Sciatic nerve (tissue), 2 donors: ENCODE measurements around the gene VSIG10L. TPM values are rescaled to one million over a fixed set of nuclear protein-coding genes. Genes with fewer than 3 reads are reported as not detected.

Experiments used
- ATAC-seq: fragments of 200-7000 bp; cut with Tn5 transposase; one replicate; pipeline ENCODE4 v1.9.1; 2020; ENCODE audit warnings: mild to moderate bottlenecking, moderate library complexity
- DNase-seq: peaks from one replicate; pipeline ENCODE4 v3.0.0-alpha.2; 2020; ENCODE audit warnings: low spot score
- intact Hi-C: fragments of 100-400 bp; cut with DNase I; formaldehyde crosslinking; loops from one replicate; pipeline ENCODE4 v1.14.2; 2022
- total RNA-seq: library from RNA; stranded (reverse); fragmentation: NEBNext Ultra II Directional; extraction: Animal tissue kit (Norgen Biotek cat#: 25700); gene quantifications from one replicate; pipeline ENCODE4 v1.2.1, GENCODE V29; 2021
- donor health status: DM: no; HTN: no; CAD: no.
- donor health status: DM: no; HTN: no; CAD: no.

The VSIG10L gene
- total RNA-seq, 1 donor from 2014 or later = 1.8 TPM

DNA sequence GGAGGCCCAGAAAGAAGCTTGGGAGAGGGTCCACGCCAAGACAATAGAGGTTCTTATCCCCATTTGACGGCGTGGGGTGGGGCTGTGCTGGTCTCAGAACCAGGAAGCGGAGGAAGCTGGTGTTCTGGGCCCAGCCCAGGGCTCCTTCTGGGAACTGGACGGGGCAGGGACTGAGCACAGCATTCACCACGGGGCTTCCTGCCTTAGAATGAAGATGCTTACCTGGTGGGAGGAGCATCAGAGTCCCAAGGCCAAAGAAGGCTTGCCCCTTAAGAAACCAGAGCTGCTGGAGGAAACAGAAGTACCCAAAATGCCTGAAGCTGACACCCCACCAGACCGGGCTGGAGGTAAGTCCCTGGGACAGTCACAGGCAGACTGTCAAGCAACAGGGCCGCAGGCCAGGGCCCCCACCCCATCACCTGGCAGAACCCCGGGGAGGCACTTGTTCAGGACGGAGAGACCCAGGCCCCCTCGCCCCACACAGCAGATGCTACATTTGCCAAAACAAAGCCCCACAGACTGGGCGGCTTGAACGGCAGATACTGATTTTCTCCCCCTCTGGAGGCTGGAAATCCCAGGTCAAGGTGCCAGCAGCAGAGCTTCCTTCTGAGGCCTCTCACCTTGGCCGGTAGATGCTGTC, 48.2 kb downstream of the VSIG10L start:
- DNase-seq = no peak
- no peak for ATAC-seq
- intact Hi-C loops = no loop called here

- DNase-seq (no peak), ATAC-seq (no peak)
- intact Hi-C loops = no loop called here
Observed at GRCh38 chr19:51292971-51293370, 49.0 kb downstream of the VSIG10L start.

DNA sequence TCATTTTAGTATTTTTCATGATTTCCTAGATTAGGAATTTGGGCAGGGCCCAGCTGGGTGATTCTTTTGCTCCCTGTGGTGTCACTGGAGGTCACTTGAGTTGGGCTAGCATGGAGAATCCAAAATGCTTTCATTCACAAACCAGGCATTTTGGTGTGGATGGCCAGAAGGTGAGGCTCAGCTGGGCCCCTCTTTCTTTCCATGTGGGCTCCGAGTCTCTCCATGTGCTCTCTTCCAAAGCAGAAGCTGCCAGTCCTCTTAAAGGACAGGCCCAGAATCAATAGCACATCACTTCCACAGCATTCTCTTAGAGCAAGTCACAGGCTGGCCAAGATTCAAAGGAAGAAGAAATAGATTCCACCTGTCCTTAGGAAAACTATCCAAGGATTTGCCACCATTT, 52.3 kb downstream of the VSIG10L start:
- ATAC-seq = no peak
- intact Hi-C loops = no loop called here
- DNase-seq = no peak

- DNase-seq (no peak), ATAC-seq (no peak)
- intact Hi-C loops = no loop called here
Observed at GRCh38 chr19:51285682-51286081, 56.3 kb downstream of the VSIG10L start.

- DNase-seq = no peak
- intact Hi-C loops = no loop called here
- no peak for ATAC-seq
Observed at GRCh38 chr19:51282335-51282734, 59.6 kb downstream of the VSIG10L start.

Other genes starting within 250 kb of the VSIG10L start
- 6.1 TPM for gene CTU1, start 233.7 kb downstream of the VSIG10L start, total RNA-seq
- 5.3 TPM for gene SIGLEC9, start 217.2 kb downstream of the VSIG10L start, total RNA-seq
- 2.0 TPM for gene SIGLEC7, start 199.8 kb downstream of the VSIG10L start, total RNA-seq
- 10.7 TPM for gene CD33, start 117.1 kb downstream of the VSIG10L start, total RNA-seq
- not detected for gene SIGLECL1, start 91.1 kb downstream of the VSIG10L start, total RNA-seq
- gene IGLON5, start 30.5 kb downstream of the VSIG10L start, total RNA-seq = not detected
- gene ETFB, start 24.2 kb upstream of the VSIG10L start, total RNA-seq = 65.0 TPM
- 2.4 TPM for gene CLDND2, start 26.9 kb upstream of the VSIG10L start, total RNA-seq
- 8.9 TPM for gene NKG7, start 30.5 kb upstream of the VSIG10L start, total RNA-seq
- gene LIM2, start 45.8 kb upstream of the VSIG10L start, total RNA-seq = not detected
- not detected for gene C19orf84, start 48.5 kb upstream of the VSIG10L start, total RNA-seq
- gene SIGLEC10, start 75.5 kb upstream of the VSIG10L start, total RNA-seq = 3.2 TPM
- 0.49 TPM for gene SIGLEC8, start 116.3 kb upstream of the VSIG10L start, total RNA-seq
- gene CEACAM18, start 136.4 kb upstream of the VSIG10L start, total RNA-seq = not detected
- gene SIGLEC12, start 159.7 kb upstream of the VSIG10L start, total RNA-seq = not detected
- gene SIGLEC6, start 189.5 kb upstream of the VSIG10L start, total RNA-seq = 2.4 TPM
- 17.9 TPM for gene ZNF175, start 229.1 kb upstream of the VSIG10L start, total RNA-seq